H1 (cell line): Measurements from ENCODE around the gene AK5. TPM values are rescaled to one million over a fixed set of nuclear protein-coding genes. Genes with fewer than 3 reads are reported as not detected.

Experiments
- CHD7 ChIP-seq: fragments of 300-600 bp; sonication (generic); IDR thresholded peaks from 2 replicates; pipeline ENCODE4 v1.7.1; 2012; ENCODE audit warnings: low read length, moderate library complexity, mild to moderate bottlenecking, inconsistent platforms; ENCODE audit not compliant: insufficient replicate concordance
- KDM1A ChIP-seq: fragments of 200-600, 300-600 bp; sonication (generic); IDR thresholded peaks from 2 replicates; pipeline ENCODE4 v1.7.1; 2016; ENCODE audit warnings: mild to moderate bottlenecking, low read length, borderline replicate concordance
- POLR2AphosphoS5 ChIP-seq: IDR thresholded peaks from 2 replicates; pipeline ENCODE4 v1.6.1; 2011; ENCODE audit warnings: low read depth, low read length
- RAD21 ChIP-seq, 2 experiments: IDR thresholded peaks in 1 of 2; conservative IDR thresholded peaks in 1 of 2; 2 replicates each; pipeline ENCODE4 v1.6.1; 2011; ENCODE audit warnings: low read depth in 2 of 2, low read length in 2 of 2, improper control_type of control experiment in 1 of 2, inconsistent platforms in 1 of 2, mild to moderate bottlenecking in 1 of 2, moderate library complexity in 1 of 2
- RFX5 ChIP-seq: IDR thresholded peaks from 2 replicates; pipeline ENCODE4 v1.6.1; 2011; ENCODE audit warnings: low read depth, low read length, improper control_type of control experiment, borderline replicate concordance
- SRF ChIP-seq: IDR thresholded peaks from 2 replicates; pipeline ENCODE4 v1.6.1; 2011; ENCODE audit warnings: mild to moderate bottlenecking, low read depth, low read length, moderate library complexity
- SUZ12 ChIP-seq: fragments of 200-600 bp; sonication (generic); IDR thresholded peaks from 2 replicates; pipeline ENCODE4 v1.6.1; 2012; ENCODE audit warnings: mild to moderate bottlenecking, inconsistent platforms, low read length, moderate library complexity, mixed read lengths
- polyA plus RNA-seq, 7 experiments: library from polyadenylated mRNA; depleted of rRNA in 3 of 7; stranded (reverse) in 5 of 7; unstranded in 2 of 7; fragments of >200 nt in 5 of 7; fragments of 200-250 nt in 2 of 7; gene quantifications; 1 replicate in 5 of 7; 2 replicates in 1 of 7; 4 replicates in 1 of 7; pipeline versions ENCODE4 v1.2.1 to v1.2.3, GENCODE V29; 2011 to 2013; ENCODE audit warnings: missing spikeins in 2 of 7, mixed read lengths in 2 of 7
- total RNA-seq: library from RNA; stranded (reverse); fragmentation: NEBNext Ultra II Directional; extraction: Animal tissue kit (Norgen Biotek cat#: 25700); gene quantifications from 2 replicates; pipeline ENCODE4 v1.2.1, GENCODE V29; 2021

The AK5 gene
- total and polyA plus RNA-seq, 2 of the 8 experiments (the other 6 are each of a cell fraction or from before 2014, with no cell fraction given), result 2.0 to 7.1 TPM

GRCh38 chr1:77506771-77507170, 225.0 kb downstream of the AK5 start (continued):
- TF ChIP-seq CHD7, result no peak
- TF ChIP-seq SUZ12, result no peak
- TF ChIP-seq RFX5, result no peak
- TF ChIP-seq SRF, result no peak
- TF ChIP-seq KDM1A, result no peak
- TF ChIP-seq RAD21 (IDR thresholded peaks at IDR 0.05 in 1 of 2, conservative IDR thresholded peaks at IDR 0.05 in 1 of 2; ENCODE audit: low read depth in 2 of 2, low read length in 2 of 2), result no peak
- TF ChIP-seq POLR2AphosphoS5, result no peak
- TF ChIP-seq, all 59 proteins: peak for 0
